Smooth muscle cell (in vitro differentiated cells): ENCODE measurements around the gene ZNF117. TPM values are rescaled to one million over a fixed set of nuclear protein-coding genes. Genes with fewer than 3 reads are reported as not detected.
"Not testable (repeated sequence)": the region's sequence is repeated elsewhere in the genome, so short reads cannot be mapped to it uniquely, and the experiment has no call there.

Source experiments
- DNase-seq: peaks from one replicate; lab custom pipeline; 2025; ENCODE audit not compliant: unreplicated experiment; lab: John Stamatoyannopoulos, UW
- H2AFZ ChIP-seq: fragments of 200-600 bp; sonication (generic); 2 replicates; pipeline ENCODE4 v1.6.0; 2016; ENCODE audit warnings: antibody characterized with exemption, low read depth, mild to moderate bottlenecking
- H3F3A ChIP-seq: fragments of 200-600 bp; sonication (generic); 2 replicates; pipeline ENCODE4 v1.6.0; 2017; ENCODE audit warnings: antibody characterized with exemption, low read depth
- H3K27ac ChIP-seq: fragments of 200-600 bp; sonication (generic); 2 replicates; pipeline ENCODE4 v1.5.1; 2016; ENCODE audit warnings: low read depth, mild to moderate bottlenecking
- H3K27me3 ChIP-seq: fragments of 200-600 bp; sonication (generic); 2 replicates; pipeline ENCODE4 v1.6.1; 2016; ENCODE audit warnings: low read depth, mild to moderate bottlenecking
- H3K36me3 ChIP-seq: fragments of 200-600 bp; sonication (generic); 2 replicates; pipeline ENCODE4 v1.5.1; 2016; ENCODE audit warnings: low read depth
- H3K4me1 ChIP-seq: fragments of 200-600 bp; sonication (generic); 2 replicates; pipeline ENCODE4 v1.5.1; 2016; ENCODE audit warnings: low read depth
- H3K4me2 ChIP-seq: fragments of 200-600 bp; sonication (generic); 2 replicates; pipeline ENCODE4 v1.6.0; 2016; ENCODE audit warnings: mild to moderate bottlenecking
- H3K4me3 ChIP-seq: fragments of 200-600 bp; sonication (generic); 2 replicates; pipeline ENCODE4 v1.5.1; 2016; ENCODE audit warnings: mild to moderate bottlenecking
- H3K79me2 ChIP-seq: fragments of 200-600 bp; sonication (generic); 2 replicates; pipeline ENCODE4 v1.6.0; 2016; ENCODE audit warnings: low read depth, mild to moderate bottlenecking
- H3K9ac ChIP-seq: fragments of 200-600 bp; sonication (generic); 2 replicates; pipeline ENCODE4 v1.6.0; 2016; ENCODE audit warnings: low read depth
- H3K9me3 ChIP-seq: fragments of 200-600 bp; sonication (generic); replicated peaks from 2 replicates; pipeline ENCODE4 v1.5.1; 2016; ENCODE audit warnings: low read depth
- H4K20me1 ChIP-seq: fragments of 200-600 bp; sonication (generic); 2 replicates; pipeline ENCODE4 v1.6.0; 2016; ENCODE audit warnings: low read depth
- WGBS: methylation state at CpG from one replicate; pipeline ENCODE4 v1.1.7; 2016; ENCODE audit warnings: low lambda C conversion rate; 5-methylcytosine and 5-hydroxymethylcytosine counted together
- polyA plus RNA-seq: library from polyadenylated mRNA; unstranded; fragments of >200 nt; fragmentation: Nextera tagmentation; extraction: Ambion mirVana; gene quantifications from 2 replicates; pipeline ENCODE4 v1.2.1, GENCODE V29; 2016
- total RNA-seq: library from RNA; depleted of rRNA; stranded (reverse); fragments of >200 nt; gene quantifications from 2 replicates; pipeline ENCODE4 v1.2.3, GENCODE V29; 2014
- TF ChIP-seq, protein P1 (sequence below): fragments of 200-600 bp; sonication (generic); IDR thresholded peaks from 2 replicates; pipeline ENCODE4 v1.5.1; 2017; ENCODE audit warnings: borderline replicate concordance, mild to moderate bottlenecking, antibody characterized with exemption; ENCODE audit not compliant: insufficient read depth, poor library complexity, severe bottlenecking

Gene ZNF117
- 11.5 and 16.5 TPM in 2 replicates for total RNA-seq
- polyA plus RNA-seq = 1.4 and 1.8 TPM in 2 replicates

DNA sequence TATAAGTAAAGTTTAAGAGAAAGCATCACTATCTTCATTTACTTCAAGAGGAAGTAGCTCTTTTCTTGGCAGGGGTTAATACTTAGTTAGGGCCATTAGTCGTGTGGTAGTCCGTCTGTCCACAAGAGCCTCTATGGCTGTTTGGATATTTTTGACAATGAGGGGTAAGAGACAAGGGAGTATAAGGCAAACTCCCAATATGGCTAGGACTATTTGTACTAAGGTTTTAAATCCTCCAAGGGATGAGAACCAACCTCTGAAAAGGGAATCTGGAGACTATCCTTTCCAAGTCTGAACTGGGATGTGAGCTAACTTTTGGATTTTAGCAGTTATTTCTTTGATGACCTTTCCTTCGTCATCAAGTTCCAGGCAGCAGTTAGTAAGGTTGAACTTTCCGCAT is at the start of gene ZNF117:
TSS of gene ZNF117 (minus strand) at position 101 of the 400 bp plus-strand sequence.
- Histone ChIP-seq H3K27ac (no peak within 1 kb of the TSS), H3K4me1 (no peaks in the 10 kb centered on the region), H3K79me2 (peaks cover 6% of the 10 kb centered on the region), H3K9ac (no peak within 1 kb of the TSS), H3K4me2 (no peak within 1 kb of the TSS), H3K9me3 (peaks cover 29% of the 10 kb centered on the region), H3K36me3 (peaks cover 26% of the 10 kb centered on the region), H3K27me3 (no peaks in the 10 kb centered on the region), H3F3A (no peaks in the 10 kb centered on the region), H3K4me3 (no peak within 1 kb of the TSS), H2AFZ (no peak within 1 kb of the TSS), H4K20me1 (no peaks in the 10 kb centered on the region)
- WGBS = 70% methylated on average over 4 of the region's 4 CpGs
- DNase-seq = no peak
- TF ChIP-seq, protein P1, sequence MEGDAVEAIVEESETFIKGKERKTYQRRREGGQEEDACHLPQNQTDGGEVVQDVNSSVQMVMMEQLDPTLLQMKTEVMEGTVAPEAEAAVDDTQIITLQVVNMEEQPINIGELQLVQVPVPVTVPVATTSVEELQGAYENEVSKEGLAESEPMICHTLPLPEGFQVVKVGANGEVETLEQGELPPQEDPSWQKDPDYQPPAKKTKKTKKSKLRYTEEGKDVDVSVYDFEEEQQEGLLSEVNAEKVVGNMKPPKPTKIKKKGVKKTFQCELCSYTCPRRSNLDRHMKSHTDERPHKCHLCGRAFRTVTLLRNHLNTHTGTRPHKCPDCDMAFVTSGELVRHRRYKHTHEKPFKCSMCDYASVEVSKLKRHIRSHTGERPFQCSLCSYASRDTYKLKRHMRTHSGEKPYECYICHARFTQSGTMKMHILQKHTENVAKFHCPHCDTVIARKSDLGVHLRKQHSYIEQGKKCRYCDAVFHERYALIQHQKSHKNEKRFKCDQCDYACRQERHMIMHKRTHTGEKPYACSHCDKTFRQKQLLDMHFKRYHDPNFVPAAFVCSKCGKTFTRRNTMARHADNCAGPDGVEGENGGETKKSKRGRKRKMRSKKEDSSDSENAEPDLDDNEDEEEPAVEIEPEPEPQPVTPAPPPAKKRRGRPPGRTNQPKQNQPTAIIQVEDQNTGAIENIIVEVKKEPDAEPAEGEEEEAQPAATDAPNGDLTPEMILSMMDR = no peak

DNA sequence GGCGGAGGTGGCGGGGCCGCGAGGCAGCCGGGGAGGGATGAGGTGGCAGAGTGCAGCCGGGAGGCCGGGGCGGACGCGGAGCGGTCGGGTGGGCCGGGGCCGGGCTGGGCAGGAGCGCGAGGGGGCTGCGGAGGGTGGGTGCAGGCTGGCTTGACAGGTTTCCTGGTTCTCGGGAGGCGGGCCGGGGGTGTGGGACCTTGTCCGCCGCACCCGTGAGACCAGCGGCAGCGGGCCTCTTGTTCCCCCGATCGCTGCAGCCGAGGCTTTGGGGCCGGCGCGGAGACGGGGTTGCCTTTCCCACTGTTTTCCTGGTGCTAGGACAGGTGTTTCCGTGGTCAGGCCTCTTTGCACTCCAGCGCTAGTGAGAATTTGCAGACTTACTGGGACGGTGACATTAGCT is 47.9 kb upstream of the ZNF117 start:
- H2AFZ ChIP-seq, H3K36me3 ChIP-seq, H3K9me3 ChIP-seq, H3K4me1 ChIP-seq, H3F3A ChIP-seq, H3K27me3 ChIP-seq: not testable (repeated sequence)
- peak overlapping the region; percentile 39 for H3K9ac ChIP-seq
- H3K4me3 ChIP-seq = peak overlapping the region; percentile 97
- peaks cover 23% of the 10 kb centered on the region for H4K20me1 ChIP-seq
- H3K79me2 ChIP-seq = peaks cover 38% of the 10 kb centered on the region
- under 1% methylated on average over 17 of the region's 35 CpGs for WGBS
- peak overlapping the region; percentile 91 for H3K4me2 ChIP-seq
- peak; percentile 20 for DNase-seq
- H3K27ac ChIP-seq = peak overlapping the region; percentile 9

- TF ChIP-seq, protein P1 = no peak
- H3K27ac ChIP-seq = peak overlapping the region; percentile 60
These were observed 47.2 kb upstream of the ZNF117 start for GRCh38 chr7:65037740-65038688.

DNA sequence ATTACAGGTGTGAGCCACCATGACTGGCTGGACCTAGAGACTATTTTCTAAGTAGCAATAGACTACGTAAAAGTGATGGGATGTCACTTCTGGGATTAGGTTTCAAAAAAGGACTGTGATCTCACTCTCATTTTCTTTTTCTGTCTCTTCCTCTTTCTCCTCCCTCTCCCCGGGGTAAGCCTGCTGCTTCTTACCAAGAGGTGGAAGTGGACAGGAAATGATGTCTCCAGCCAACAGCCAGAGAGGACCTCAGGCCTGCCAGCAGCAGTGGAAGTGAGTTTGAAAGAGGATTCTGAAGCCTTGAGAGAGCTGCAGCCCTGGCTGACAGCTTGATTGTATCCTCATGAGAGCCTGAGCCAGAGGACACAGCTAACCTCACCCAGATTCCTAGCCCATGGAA is 45.7 kb upstream of the ZNF117 start:
- not testable (repeated sequence) for H3K4me1 ChIP-seq, H3K27me3 ChIP-seq, DNase-seq, H3K9me3 ChIP-seq, H3F3A ChIP-seq, H3K27ac ChIP-seq, H3K4me2 ChIP-seq, H3K4me3 ChIP-seq, H3K9ac ChIP-seq, H2AFZ ChIP-seq, H3K36me3 ChIP-seq
- peaks cover 23% of the 10 kb centered on the region for H4K20me1 ChIP-seq
- H3K79me2 ChIP-seq = peaks cover 22% of the 10 kb centered on the region
- 79% methylated on average over 2 of the region's 2 CpGs for WGBS

More at GRCh38 chr7:65037740-65038688, 47.2 kb upstream of the ZNF117 start:
- Histone ChIP-seq H3K36me3 (no peaks in the 10 kb centered on the region), H2AFZ (peak overlapping the region; percentile 84), H3K79me2 (peaks cover 32% of the 10 kb centered on the region), H3K9me3 (no peaks in the 10 kb centered on the region), H3K4me2 (peak overlapping the region; percentile 91), H4K20me1 (peaks cover 23% of the 10 kb centered on the region), H3F3A (no peaks in the 10 kb centered on the region), H3K27me3 (no peaks in the 10 kb centered on the region), H3K4me3 (peak overlapping the region; percentile 97), H3K4me1 (peaks cover 10% of the 10 kb centered on the region), H3K9ac (peak overlapping the region; percentile 87)
- WGBS = 9% methylated on average over 18 of the region's 92 CpGs
- DNase-seq = peak; percentile 87

- not testable (repeated sequence) for H3K36me3 ChIP-seq, DNase-seq, H3K4me2 ChIP-seq, H3K9ac ChIP-seq, H3K9me3 ChIP-seq, H3K27me3 ChIP-seq, H3F3A ChIP-seq, H3K4me1 ChIP-seq, H2AFZ ChIP-seq, H3K4me3 ChIP-seq, H3K27ac ChIP-seq
- H4K20me1 ChIP-seq = peaks cover 15% of the 10 kb centered on the region
- H3K79me2 ChIP-seq = peaks cover 13% of the 10 kb centered on the region
These were observed 44.6 kb upstream of the ZNF117 start for GRCh38 chr7:65035469-65035868.

DNA sequence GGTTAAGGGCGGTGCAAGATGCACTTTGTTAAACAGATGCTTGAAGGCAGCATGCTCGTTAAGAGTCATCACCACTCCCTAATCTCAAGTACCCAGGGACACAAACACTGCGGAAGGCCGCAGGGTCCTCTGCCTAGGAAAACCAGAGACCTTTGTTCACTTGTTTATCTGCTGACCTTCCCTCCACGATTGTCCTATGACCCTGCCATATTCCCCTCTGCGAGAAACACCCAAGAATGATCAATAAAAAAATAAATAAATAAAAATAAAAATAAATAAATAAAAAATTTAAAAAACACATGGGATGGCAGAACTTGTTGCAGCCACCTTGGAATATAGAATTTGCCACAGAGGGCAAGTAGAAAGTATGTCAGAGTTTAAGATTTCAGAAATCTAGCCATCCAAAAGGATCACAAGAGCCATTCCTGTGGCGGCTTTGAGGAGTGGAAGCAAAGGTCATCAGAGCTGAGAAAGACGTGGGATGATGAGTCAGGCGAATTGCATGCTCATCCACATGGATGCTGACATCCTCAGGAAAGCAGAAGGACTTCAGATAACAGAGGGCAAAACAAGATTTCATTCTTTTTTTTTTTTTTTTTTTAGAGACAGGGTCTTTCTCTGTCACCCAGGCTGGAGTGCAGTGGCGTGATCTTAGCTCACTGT is 43.4 kb upstream of the ZNF117 start:
- not testable (repeated sequence) for H3K9ac ChIP-seq, H3K4me1 ChIP-seq, H3K36me3 ChIP-seq, H3K4me2 ChIP-seq, H2AFZ ChIP-seq, H3K4me3 ChIP-seq, H3K27me3 ChIP-seq, DNase-seq, H3K9me3 ChIP-seq, H3F3A ChIP-seq, H4K20me1 ChIP-seq, H3K79me2 ChIP-seq
- H3K27ac ChIP-seq = peak overlapping the region; percentile 35
- 57% methylated on average over 9 of the region's 10 CpGs for WGBS
